HEK293 (cell line): ENCODE results near the gene TMEM220.

Source experiments
- CTCF ChIA-PET: fragments of 350-600 bp; formaldehyde crosslinking; extraction: SDS; loops from one replicate; lab custom pipeline; 2021; ENCODE audit warnings: antibody characterized with exemption; lab: Yijun Ruan, JAX
- POLR2A ChIA-PET: fragments of 300-600 bp; formaldehyde crosslinking; extraction: SDS; loops from one replicate; lab custom pipeline; 2020; ENCODE audit warnings: antibody characterized with exemption, inconsistent platforms; lab: Yijun Ruan, JAX
- H3K27ac ChIP-seq: fragments of 200-500 bp; sonication (Bioruptor generic); 2 replicates; pipeline ENCODE4 v1.5.1; 2014; ENCODE audit warnings: low read depth, low read length, control low read depth, inconsistent platforms; ENCODE audit errors: extremely low read depth
- H3K36me3 ChIP-seq, 2 experiments: fragments of 200-500 bp in 1 of 2; sonication (Bioruptor generic) in 1 of 2; 1 replicate in 1 of 2; 2 replicates in 1 of 2; pipeline ENCODE4 v1.5.1; 2014 to 2017; ENCODE audit warnings: inconsistent platforms in 2 of 2, low read length in 2 of 2; ENCODE audit not compliant: control insufficient read depth in 2 of 2, insufficient read depth in 1 of 2
- H3K4me1 ChIP-seq: fragments of 200-500 bp; sonication (Bioruptor generic); 2 replicates; pipeline ENCODE4 v1.5.1; 2014; ENCODE audit warnings: mild to moderate bottlenecking, low read length, inconsistent platforms; ENCODE audit not compliant: control insufficient read depth, insufficient read depth
- H3K4me3 ChIP-seq: 2 replicates; pipeline ENCODE4 v1.5.1; 2011; ENCODE audit warnings: low read depth, mild to moderate bottlenecking, control low read depth, low read length, moderate library complexity
- H3K9me3 ChIP-seq: fragments of 200-500 bp; sonication (Bioruptor generic); 2 replicates; pipeline ENCODE4 v1.5.1; 2014; ENCODE audit warnings: low read depth, low read length, inconsistent platforms; ENCODE audit not compliant: control insufficient read depth, insufficient read depth
- EGR2 ChIP-seq: fragments of 450-650 bp; formaldehyde crosslinking; IDR thresholded peaks from 2 replicates; pipeline ENCODE4 v1.5.1; 2016; ENCODE audit warnings: low read depth, missing biosample characterization, missing genetic modification characterization
- HOXC10 ChIP-seq: sonication (generic); formaldehyde crosslinking; IDR thresholded peaks from 2 replicates; pipeline ENCODE4 v1.8.1; 2023; ENCODE audit warnings: mild to moderate bottlenecking, missing genetic modification reagents
- KLF16 ChIP-seq: fragments of 450-650 bp; formaldehyde crosslinking; IDR thresholded peaks from 2 replicates; pipeline ENCODE4 v1.5.1; 2017; ENCODE audit warnings: missing biosample characterization, missing genetic modification characterization
- OVOL3 ChIP-seq: fragments of 450-650 bp; formaldehyde crosslinking; IDR thresholded peaks from 2 replicates; pipeline ENCODE4 v1.5.1; 2016; ENCODE audit warnings: missing biosample characterization, missing genetic modification characterization
- SCRT1 ChIP-seq: fragments of 450-650 bp; formaldehyde crosslinking; IDR thresholded peaks from 2 replicates; pipeline ENCODE4 v1.5.1; 2016; ENCODE audit warnings: missing biosample characterization, missing genetic modification characterization, borderline replicate concordance
- SCRT2 ChIP-seq: fragments of 450-650 bp; formaldehyde crosslinking; IDR thresholded peaks from 2 replicates; pipeline ENCODE4 v1.5.1; 2016; ENCODE audit warnings: missing biosample characterization, missing genetic modification characterization
- TSHZ1 ChIP-seq: fragments of 450-650 bp; formaldehyde crosslinking; IDR thresholded peaks from 2 replicates; pipeline ENCODE4 v1.5.1; 2016; ENCODE audit warnings: missing biosample characterization, missing genetic modification characterization, borderline replicate concordance
- ZBTB48 ChIP-seq: fragments of 450-650 bp; formaldehyde crosslinking; IDR thresholded peaks from 2 replicates; pipeline ENCODE4 v1.5.1; 2016; ENCODE audit warnings: missing biosample characterization, missing genetic modification characterization
- ZFP3 ChIP-seq: fragments of 450-650 bp; formaldehyde crosslinking; IDR thresholded peaks from 2 replicates; pipeline ENCODE4 v1.5.1; 2016; ENCODE audit warnings: low read depth, missing biosample characterization, missing genetic modification characterization
- ZNF214 ChIP-seq: fragments of 450-650 bp; formaldehyde crosslinking; IDR thresholded peaks from 2 replicates; pipeline ENCODE4 v1.5.1; 2017; ENCODE audit warnings: missing biosample characterization, mild to moderate bottlenecking, missing genetic modification characterization, borderline replicate concordance
- ZNF24 ChIP-seq: fragments of 450-650 bp; formaldehyde crosslinking; IDR thresholded peaks from 2 replicates; pipeline ENCODE4 v1.5.1; 2016; ENCODE audit warnings: missing biosample characterization, missing genetic modification characterization
- ZNF302 ChIP-seq: fragments of 450-650 bp; formaldehyde crosslinking; IDR thresholded peaks from 2 replicates; pipeline ENCODE4 v1.5.1; 2016; ENCODE audit warnings: missing biosample characterization, missing genetic modification characterization, low read depth
- ZNF366 ChIP-seq: fragments of 450-650 bp; formaldehyde crosslinking; conservative IDR thresholded peaks from 2 replicates; pipeline ENCODE4 v1.5.1; 2016; ENCODE audit warnings: missing biosample characterization, missing genetic modification characterization
- ZNF391 ChIP-seq: fragments of 450-650 bp; formaldehyde crosslinking; IDR thresholded peaks from 2 replicates; pipeline ENCODE4 v1.5.1; 2016; ENCODE audit warnings: low read depth, missing biosample characterization, missing genetic modification characterization, borderline replicate concordance
- ZNF571 ChIP-seq: fragments of 450-650 bp; formaldehyde crosslinking; IDR thresholded peaks from 2 replicates; pipeline ENCODE4 v1.5.0; 2017; ENCODE audit warnings: missing biosample characterization, missing genetic modification characterization
- ZNF747 ChIP-seq: fragments of 450-650 bp; formaldehyde crosslinking; IDR thresholded peaks from 2 replicates; pipeline ENCODE4 v1.5.1; 2016; ENCODE audit warnings: missing biosample characterization, missing genetic modification characterization
- ZNF76 ChIP-seq: fragments of 450-650 bp; formaldehyde crosslinking; IDR thresholded peaks from 2 replicates; pipeline ENCODE4; 2016; ENCODE audit warnings: low read depth, missing biosample characterization, missing genetic modification characterization, borderline replicate concordance
- ZSCAN4 ChIP-seq: fragments of 450-650 bp; formaldehyde crosslinking; IDR thresholded peaks from 2 replicates; pipeline ENCODE4 v1.5.1; 2017; ENCODE audit warnings: missing biosample characterization, missing genetic modification characterization
- TF ChIP-seq, protein P1 (sequence below): fragments of 450-650 bp; IDR thresholded peaks from 2 replicates; pipeline ENCODE4 v1.5.1; 2018; ENCODE audit warnings: missing biosample characterization, mild to moderate bottlenecking, missing genetic modification characterization

The TMEM220 gene

DNA sequence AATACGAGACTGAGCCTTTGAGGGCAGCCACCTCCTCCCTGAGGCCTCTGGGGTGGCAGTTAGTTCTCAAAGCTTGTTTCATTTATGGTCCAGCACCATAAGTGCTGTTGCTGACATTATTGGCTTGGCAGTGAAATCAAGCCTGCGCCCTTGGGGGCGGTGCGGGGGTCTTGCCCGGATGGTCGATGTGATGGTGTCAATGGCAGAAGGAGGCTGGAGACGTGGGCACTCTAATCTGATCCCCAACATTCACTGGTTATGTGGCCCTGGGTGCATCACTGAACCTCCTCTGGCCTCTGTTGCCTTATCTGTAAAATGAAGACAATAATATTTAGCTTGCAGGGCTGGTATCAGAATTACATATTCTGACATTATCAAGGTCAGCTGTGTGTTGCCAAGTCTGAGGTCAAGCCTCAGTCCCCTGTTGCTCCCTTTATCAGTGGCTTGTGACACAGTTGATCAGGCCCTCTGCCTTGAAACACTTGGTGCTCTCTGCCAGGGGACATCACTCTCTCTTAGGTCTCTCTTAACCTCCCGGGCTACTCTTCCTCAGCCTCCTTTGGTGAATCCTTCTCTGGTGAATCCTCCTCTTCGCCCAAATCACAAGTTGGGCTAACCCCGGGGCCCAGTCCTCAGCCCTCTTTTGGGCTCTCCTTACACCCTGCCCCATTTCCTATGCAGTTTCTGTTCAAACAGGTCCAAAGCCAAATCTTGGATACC lies 11.8 kb upstream of the TMEM220 start:
- no peaks in the 10 kb centered on the region for H3K36me3 ChIP-seq
- CTCF ChIA-PET: interaction anchor here (0.7 to 1.0 kb wide), 6 partner anchors 9 to 1691 kb away, joined by 3 to 7 read pairs (median 4); no protein-coding TSS in a partner anchor

DNA sequence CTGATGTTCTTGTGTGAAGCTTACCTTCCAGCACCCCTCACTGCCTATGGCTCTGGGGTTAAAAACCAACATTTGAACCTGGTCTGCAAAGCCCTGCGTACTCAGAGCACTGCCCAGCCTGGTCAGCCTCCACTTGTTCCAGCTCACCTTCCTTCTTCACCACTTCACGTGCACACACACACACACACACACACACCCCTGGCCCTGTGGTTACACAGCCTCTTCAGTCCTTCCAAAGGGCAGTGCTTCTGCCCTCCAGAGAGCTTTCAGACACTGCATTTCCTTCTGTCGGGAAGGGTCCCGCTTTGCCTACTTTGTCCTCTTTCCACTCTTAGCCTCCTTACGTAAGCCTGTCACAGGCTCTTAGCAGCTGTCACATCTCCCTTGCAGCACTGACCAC lies 9.6 kb upstream of the TMEM220 start:
- TF ChIP-seq ZBTB48: no peak
- no peak for TF ChIP-seq HOXC10 (CRISPR knock-in tag)
- TF ChIP-seq ZNF747 (tag by site-specific recombination): no peak
- TF ChIP-seq EGR2 (tag by site-specific recombination): 0 out of 2 replicates have a peak, but pooled peaks have one; percentile 1
- ChIA-PET POLR2A (interaction anchor here (0.9 kb wide), 1 partner anchor 48 kb away, joined by 11 read pairs; no protein-coding TSS in a partner anchor), CTCF (interaction anchor here (0.6 to 5.3 kb wide), 7 partner anchors 9 to 467 kb away, joined by 3 to 93 read pairs (median 5); no protein-coding TSS in a partner anchor)
- Histone ChIP-seq H3K4me3 (no peak overlapping the region), H3K36me3 (no peaks in the 10 kb centered on the region), H3K4me1 (0 out of 2 replicates have a peak, but pooled peaks cover under 1% of the 10 kb centered on the region), H3K9me3 (no peaks in the 10 kb centered on the region), H3K27ac (no peak overlapping the region)

More for the DNA sequence above, 11.8 kb upstream of the TMEM220 start:
- H3K27ac ChIP-seq: no peak overlapping the region
- TF ChIP-seq ZFP3 (tag by site-specific recombination) (no peak), ZNF24 (no peak)
- TF ChIP-seq, all 188 proteins: peak for 0
- Histone ChIP-seq H3K9me3 (no peaks in the 10 kb centered on the region), H3K4me1 (peaks cover 4% of the 10 kb centered on the region; the same call in 1 of the 2 replicates), H3K4me3 (no peak overlapping the region)
- POLR2A ChIA-PET: no interaction called here

DNA sequence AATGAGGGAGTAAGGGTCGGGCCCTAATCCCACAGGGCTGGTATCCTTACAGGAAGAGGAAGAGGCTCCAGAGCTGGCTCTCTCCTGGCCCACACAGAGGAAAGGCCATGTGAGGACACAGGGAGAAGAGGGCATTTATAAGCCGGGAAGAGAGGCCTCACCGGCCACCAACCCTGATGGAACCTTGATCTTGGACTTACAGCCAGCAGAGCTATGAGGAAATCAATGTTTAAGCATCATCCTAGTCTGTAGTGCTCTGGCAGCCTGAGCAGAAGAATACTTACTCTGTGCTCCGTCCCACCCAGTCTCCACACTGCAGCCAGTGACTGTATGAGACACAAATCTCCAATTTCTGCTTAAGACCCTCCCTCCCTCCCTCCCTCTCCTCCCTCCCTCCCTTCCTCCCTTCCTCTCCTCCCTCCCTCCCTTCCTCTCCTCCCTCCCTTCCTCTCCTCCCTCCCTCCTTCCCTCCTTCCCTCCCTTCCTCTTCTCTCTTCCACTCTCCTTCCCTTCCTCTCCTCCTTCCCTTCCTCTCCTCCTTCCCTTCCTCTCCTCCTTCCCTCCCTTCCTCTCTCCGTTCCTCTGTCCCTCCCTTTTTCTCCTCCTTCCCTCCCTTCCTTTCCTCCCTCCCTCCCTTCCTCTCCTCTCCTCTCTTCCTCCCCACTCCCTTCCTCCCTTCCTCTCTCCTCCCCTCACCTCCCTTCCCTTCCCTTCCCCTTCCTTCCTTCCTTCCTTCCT lies 8.9 kb upstream of the TMEM220 start:
- no peak overlapping the region for H3K4me3 ChIP-seq
- no peaks in the 10 kb centered on the region for H3K9me3 ChIP-seq
- no peaks in the 10 kb centered on the region for H3K4me1 ChIP-seq
- POLR2A ChIA-PET: interaction anchor here (0.9 kb wide), 1 partner anchor 47 kb away, joined by 11 read pairs; no protein-coding TSS in a partner anchor
- peak; percentile 75 for TF ChIP-seq ZNF366
- no peak for TF ChIP-seq TSHZ1 (tag by site-specific recombination)
- TF ChIP-seq SCRT2: no peak
- 0 out of 2 replicates have a peak, but pooled peaks have one; percentile 12 for TF ChIP-seq EGR2 (tag by site-specific recombination)
- H3K36me3 ChIP-seq: no peaks in the 10 kb centered on the region
- CTCF ChIA-PET: interaction anchor here (0.6 to 5.3 kb wide), 7 partner anchors 10 to 468 kb away, joined by 3 to 93 read pairs (median 6); no protein-coding TSS in a partner anchor
- no peak overlapping the region for H3K27ac ChIP-seq

DNA sequence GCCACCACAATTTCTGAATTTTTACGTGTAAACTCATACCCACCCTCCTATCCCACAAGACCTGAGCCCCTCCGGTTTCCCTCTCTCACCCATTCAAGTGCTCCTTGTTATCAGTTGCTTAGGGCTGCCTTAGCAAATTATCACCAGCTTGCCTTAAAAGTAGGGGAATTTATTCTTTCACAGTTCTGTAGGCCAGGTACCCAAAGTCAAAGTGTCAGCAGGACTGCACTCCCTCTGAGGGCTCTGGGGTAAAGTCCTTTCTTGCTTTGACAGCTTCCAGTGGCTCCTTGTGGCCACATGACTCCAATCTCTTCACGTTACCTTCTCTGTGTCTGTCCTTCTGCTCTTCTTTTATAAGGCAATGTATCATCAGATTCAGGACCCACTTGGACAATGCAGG lies 7.9 kb upstream of the TMEM220 start:
- H3K4me3 ChIP-seq: no peak overlapping the region
- no peaks in the 10 kb centered on the region for H3K4me1 ChIP-seq
- H3K36me3 ChIP-seq: no peaks in the 10 kb centered on the region
- no peak overlapping the region for H3K27ac ChIP-seq
- CTCF ChIA-PET: interaction anchor here (0.5 to 5.3 kb wide), 40 partner anchors 11 to 1360 kb away, joined by 3 to 93 read pairs (median 5); partner anchors contain the start of gene PIRT
- POLR2A ChIA-PET: no interaction called here
- no peaks in the 10 kb centered on the region for H3K9me3 ChIP-seq
- TF ChIP-seq SCRT1 (tag by site-specific recombination) (no peak), ZNF302 (tag by site-specific recombination) (no peak), ZNF391 (tag by site-specific recombination) (no peak), ZNF214 (no peak), OVOL3 (no peak), ZNF76 (tag by site-specific recombination) (no peak), ZSCAN4 (tag by site-specific recombination) (no peak), ZNF24 (no peak), KLF16 (tag by site-specific recombination) (no peak), ZNF571 (tag by site-specific recombination) (no peak)
- TF ChIP-seq, protein P1, sequence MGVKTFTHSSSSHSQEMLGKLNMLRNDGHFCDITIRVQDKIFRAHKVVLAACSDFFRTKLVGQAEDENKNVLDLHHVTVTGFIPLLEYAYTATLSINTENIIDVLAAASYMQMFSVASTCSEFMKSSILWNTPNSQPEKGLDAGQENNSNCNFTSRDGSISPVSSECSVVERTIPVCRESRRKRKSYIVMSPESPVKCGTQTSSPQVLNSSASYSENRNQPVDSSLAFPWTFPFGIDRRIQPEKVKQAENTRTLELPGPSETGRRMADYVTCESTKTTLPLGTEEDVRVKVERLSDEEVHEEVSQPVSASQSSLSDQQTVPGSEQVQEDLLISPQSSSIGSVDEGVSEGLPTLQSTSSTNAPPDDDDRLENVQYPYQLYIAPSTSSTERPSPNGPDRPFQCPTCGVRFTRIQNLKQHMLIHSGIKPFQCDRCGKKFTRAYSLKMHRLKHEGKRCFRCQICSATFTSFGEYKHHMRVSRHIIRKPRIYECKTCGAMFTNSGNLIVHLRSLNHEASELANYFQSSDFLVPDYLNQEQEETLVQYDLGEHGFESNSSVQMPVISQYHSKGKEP: no peak
